GM12865 (cell line): Measurements from ENCODE around the gene ATP8A2.
"Not testable (repeated sequence)": the region's sequence is repeated elsewhere in the genome, so short reads cannot be mapped to it uniquely, and the experiment has no call there.

Source experiments
- DNase-seq: peaks from one replicate; pipeline ENCODE4 v3.0.0; 2010; ENCODE audit warnings: low read depth
- H3K4me3 ChIP-seq: 2 replicates; pipeline ENCODE4 v1.5.1; 2011; ENCODE audit warnings: mild to moderate bottlenecking, low read depth, low read length, control low read depth
- CTCF ChIP-seq: IDR thresholded peaks from 2 replicates; pipeline ENCODE4 v1.5.1; 2011; ENCODE audit warnings: low read length, control low read depth, low read depth, inconsistent platforms; ENCODE audit not compliant: insufficient read depth; ENCODE audit errors: missing control alignments

Gene ATP8A2

GRCh38 chr13:25946321-25946720, 574.5 kb downstream of the ATP8A2 start:
- no peak for DNase-seq
- no peak overlapping the region for H3K4me3 ChIP-seq
- TF ChIP-seq CTCF = no peak

- DNase-seq = no peak
- no peak for TF ChIP-seq CTCF
- no peak overlapping the region for H3K4me3 ChIP-seq
These were observed 577.1 kb downstream of the ATP8A2 start for GRCh38 chr13:25948910-25949309.

GRCh38 chr13:25951831-25952230, 580.1 kb downstream of the ATP8A2 start:
- no peak for TF ChIP-seq CTCF
- no peak overlapping the region for H3K4me3 ChIP-seq
- DNase-seq = no peak

GRCh38 chr13:25954080-25954479, 582.3 kb downstream of the ATP8A2 start:
- not testable (repeated sequence) for DNase-seq, H3K4me3 ChIP-seq

GRCh38 chr13:25954943-25955342, 583.2 kb downstream of the ATP8A2 start:
- not testable (repeated sequence) for H3K4me3 ChIP-seq, DNase-seq

GRCh38 chr13:25958986-25959385, 587.2 kb downstream of the ATP8A2 start:
- TF ChIP-seq CTCF = no peak
- H3K4me3 ChIP-seq = no peak overlapping the region
- no peak for DNase-seq

- DNase-seq = no peak
- TF ChIP-seq CTCF = no peak
- no peak overlapping the region for H3K4me3 ChIP-seq
These were observed 589.5 kb downstream of the ATP8A2 start for GRCh38 chr13:25961294-25961693.

- no peak for TF ChIP-seq CTCF
- DNase-seq = no peak
- H3K4me3 ChIP-seq = no peak overlapping the region
These were observed 591.9 kb downstream of the ATP8A2 start for GRCh38 chr13:25963674-25964073.
